ENCODE data around the gene RNGTT. TPM values are rescaled to one million over a fixed set of nuclear protein-coding genes. Genes with fewer than 3 reads are reported as not detected.

Gene RNGTT
- total and polyA plus RNA-seq, 10 of the 15 experiments (the other 5 are each of a cell fraction or from before 2014, with no cell fraction given): 7.7 to 30.4 (median 22.2) TPM

GRCh38 chr6:88705601-88706000 is 257.8 kb downstream of the RNGTT start:
- intact Hi-C loops (cut with micrococcal nuclease; ENCODE audit: unreplicated experiment) (loop anchor here (1.0 to 5.0 kb wide), 2 partner anchors 55 to 208 kb away; no protein-coding TSS in a partner anchor), in situ Hi-C loops (cut with MboI) (no loop called here)
- CTCF ChIA-PET: interaction anchor here (0.8 to 1.4 kb wide), 7 partner anchors 46 to 211 kb away, joined by 3 to 5 read pairs (median 3); no protein-coding TSS in a partner anchor
- H3K27me3 ChIP-seq (replicated peaks in 1 of 2; ENCODE audit: control insufficient read depth in 2 of 2, insufficient read depth in 2 of 2, low read length in 1 of 2): no peaks in the 10 kb centered on the region
- no peaks in the 10 kb centered on the region for H3K36me3 ChIP-seq (ENCODE audit: control insufficient read depth in 2 of 2, insufficient read depth in 2 of 2, low read length in 1 of 2)
- BruUV-seq (replicated peaks): no TSS peak
- ATAC-seq (peak; percentile 96), DNase-seq (ENCODE audit: low read depth, low spot score) (peak; percentile 81), FAIRE-seq (peak; percentile 72)
- POLR2A ChIA-PET: interaction anchor here (1.0 to 1.7 kb wide), 3 partner anchors 64 to 75 kb away, joined by 3 to 6 read pairs (median 4); no protein-coding TSS in a partner anchor
- peak overlapping the region; percentile 7; the same call in 1 of the 2 replicates for H3K4me2 ChIP-seq (ENCODE audit: control insufficient read depth, insufficient read depth)
- no peak overlapping the region for H3K4me3 ChIP-seq
- no peak overlapping the region; the same call in 1 of the 2 replicates for H3K9ac ChIP-seq (ENCODE audit: control insufficient read depth, insufficient read depth, low read length)
- H4K20me1 ChIP-seq (ENCODE audit: control insufficient read depth, insufficient read depth): no peaks in the 10 kb centered on the region
- RAD21 ChIA-PET (ENCODE audit: unreplicated experiment): interaction anchor here (1.0 to 3.1 kb wide), 9 partner anchors 52 to 564 kb away, joined by 3 to 24 read pairs (median 7); no protein-coding TSS in a partner anchor
- no peak overlapping the region for H2AFZ ChIP-seq (ENCODE audit: control insufficient read depth, low read depth, low read length)
- SMC1A ChIA-PET (ENCODE audit: uncharacterized antibody, unreplicated experiment): interaction anchor here (0.9 to 2.6 kb wide), 15 partner anchors 29 to 261 kb away, joined by 3 to 15 read pairs (median 6); no protein-coding TSS in a partner anchor
- peaks cover 6% of the 10 kb centered on the region; the same call in 1 of the 3 replicates for H3K9me3 ChIP-seq (replicated peaks; ENCODE audit: control insufficient read depth, insufficient read depth, low read length)
- peaks cover 22% of the 10 kb centered on the region; the same call in 1 of the 2 replicates for H3K4me1 ChIP-seq (ENCODE audit: control insufficient read depth, insufficient read depth, low read length)
- H3K79me2 ChIP-seq (ENCODE audit: control insufficient read depth, insufficient read depth, low read length): no peaks in the 10 kb centered on the region
- peak overlapping the region; percentile 53; the same call in 1 of the 2 replicates for H3K27ac ChIP-seq (ENCODE audit: control insufficient read depth, insufficient read depth)
- TF ChIP-seq SIN3A (IDR thresholded peaks at IDR 0.05; ENCODE audit: low read depth, low read length): no peak
- TF ChIP-seq IRF5 (IDR thresholded peaks at IDR 0.05; ENCODE audit: borderline replicate concordance): no peak
- TF ChIP-seq ATF2 (IDR thresholded peaks at IDR 0.05; ENCODE audit: low read length): peak; percentile 51; the same call in 1 of the 2 replicates
- TF ChIP-seq REST (IDR thresholded peaks at IDR 0.05; ENCODE audit: low read depth, low read length): no peak
- TF ChIP-seq NKRF (conservative IDR thresholded peaks at IDR 0.05): no peak
- TF ChIP-seq ASH2L (IDR thresholded peaks at IDR 0.05; ENCODE audit: borderline replicate concordance, low read depth): no peak
- no peak for TF ChIP-seq ATF3 (IDR thresholded peaks at IDR 0.05; ENCODE audit: borderline replicate concordance, extremely low read depth, low read depth, low read length)
- TF ChIP-seq ZNF274 (IDR thresholded peaks at IDR 0.05; ENCODE audit: insufficient read depth, insufficient read length): no peak
- no peak for TF ChIP-seq HSF1 (IDR thresholded peaks at IDR 0.05; ENCODE audit: low read depth, low read length)
- TF ChIP-seq RBBP5 (conservative IDR thresholded peaks at IDR 0.05): no peak
- TF ChIP-seq IKZF2 (IDR thresholded peaks at IDR 0.05): peak; percentile 90
